Panc1 (cell line): ENCODE measurements around the gene IKZF4.

Experiments
- POLR2AphosphoS5 ChIP-seq: IDR thresholded peaks from 2 replicates; pipeline ENCODE4 v1.6.1; 2012; ENCODE audit warnings: mild to moderate bottlenecking, low read depth, low read length, moderate library complexity
- SIN3A ChIP-seq: IDR thresholded peaks from 2 replicates; pipeline ENCODE4 v1.6.1; 2012; ENCODE audit warnings: low read depth, mild to moderate bottlenecking, low read length, moderate library complexity, borderline replicate concordance; ENCODE audit not compliant: insufficient read depth
- TCF7L2 ChIP-seq: IDR thresholded peaks from 2 replicates; pipeline ENCODE4 v1.6.1; 2011; ENCODE audit warnings: mild to moderate bottlenecking, low read depth, low read length, inconsistent platforms
- TF ChIP-seq, protein P1 (sequence below): fragments of 450-650 bp; IDR thresholded peaks from 2 replicates; pipeline ENCODE4 v1.5.1; 2017; ENCODE audit warnings: mild to moderate bottlenecking

DNA sequence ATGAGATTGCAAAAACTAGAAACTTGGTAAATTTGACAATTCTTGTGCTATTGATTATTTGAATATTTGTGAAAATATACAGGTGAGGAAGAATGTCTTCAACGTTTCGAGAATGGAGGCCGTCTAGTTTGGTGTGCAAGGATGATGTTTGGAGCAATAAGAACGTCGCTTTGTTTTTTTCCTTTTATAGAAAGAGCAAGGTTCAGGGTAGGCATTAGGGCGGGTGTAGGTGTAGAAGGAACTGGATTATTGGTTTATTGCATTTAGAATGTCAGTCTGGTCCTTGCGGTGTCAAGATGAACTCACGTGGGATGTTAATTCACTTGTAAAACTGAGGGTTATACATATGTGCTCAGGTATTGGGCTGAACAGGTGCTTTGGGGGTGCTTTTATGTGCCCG lies 22.0 kb downstream of the IKZF4 start:
- TF ChIP-seq, protein P1, sequence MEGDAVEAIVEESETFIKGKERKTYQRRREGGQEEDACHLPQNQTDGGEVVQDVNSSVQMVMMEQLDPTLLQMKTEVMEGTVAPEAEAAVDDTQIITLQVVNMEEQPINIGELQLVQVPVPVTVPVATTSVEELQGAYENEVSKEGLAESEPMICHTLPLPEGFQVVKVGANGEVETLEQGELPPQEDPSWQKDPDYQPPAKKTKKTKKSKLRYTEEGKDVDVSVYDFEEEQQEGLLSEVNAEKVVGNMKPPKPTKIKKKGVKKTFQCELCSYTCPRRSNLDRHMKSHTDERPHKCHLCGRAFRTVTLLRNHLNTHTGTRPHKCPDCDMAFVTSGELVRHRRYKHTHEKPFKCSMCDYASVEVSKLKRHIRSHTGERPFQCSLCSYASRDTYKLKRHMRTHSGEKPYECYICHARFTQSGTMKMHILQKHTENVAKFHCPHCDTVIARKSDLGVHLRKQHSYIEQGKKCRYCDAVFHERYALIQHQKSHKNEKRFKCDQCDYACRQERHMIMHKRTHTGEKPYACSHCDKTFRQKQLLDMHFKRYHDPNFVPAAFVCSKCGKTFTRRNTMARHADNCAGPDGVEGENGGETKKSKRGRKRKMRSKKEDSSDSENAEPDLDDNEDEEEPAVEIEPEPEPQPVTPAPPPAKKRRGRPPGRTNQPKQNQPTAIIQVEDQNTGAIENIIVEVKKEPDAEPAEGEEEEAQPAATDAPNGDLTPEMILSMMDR: no peak
- TF ChIP-seq POLR2AphosphoS5 (no peak), SIN3A (no peak), TCF7L2 (no peak)
